ENCODE results near the gene RNASE4.
A peak's percentile ranks its signal among the peaks of the same experiment; 100 is the strongest.
"Not testable (repeated sequence)": the region's sequence is repeated elsewhere in the genome, so short reads cannot be mapped to it uniquely, and the experiment has no call there.

RNASE4 gene

GRCh38 chr14:20683891-20684661 is at the start of gene RNASE4:
RNASE4 (plus strand) TSS chr14:20684560; CDS start chr14:20699372, 14,812 bp downstream.
- peak; percentile 88 for DNase-seq (ENCODE audit: low read depth, low spot score)
- in situ Hi-C loops (cut with HindIII; ENCODE audit: low sequenced_read_pairs), result no loop called here
- TF ChIP-seq CTCF (IDR thresholded peaks at IDR 0.05; ENCODE audit: low read depth, low read length), result no peak
- H3K4me3 ChIP-seq (ENCODE audit: low read depth, low read length), result peak within 1 kb of the TSS; percentile 83

- in situ Hi-C loops (cut with HindIII; ENCODE audit: low sequenced_read_pairs), result no loop called here
- TF ChIP-seq CTCF (IDR thresholded peaks at IDR 0.05; ENCODE audit: low read depth, low read length), result no peak
- no peak for DNase-seq (ENCODE audit: low read depth, low spot score)
- no peak within 1 kb of the TSS for H3K4me3 ChIP-seq (ENCODE audit: low read depth, low read length)
These were observed 42.8 kb upstream of the RNASE4 start, which contains the start of gene OR6S1 for GRCh38 chr14:20641591-20641990. OR6S1 (minus strand) TSS chr14:20641691; CDS start chr14:20641691, 0 bp downstream.

GRCh38 chr14:20642182-20642581 is 42.2 kb upstream of the RNASE4 start:
- no peak overlapping the region for H3K4me3 ChIP-seq (ENCODE audit: low read depth, low read length)
- in situ Hi-C loops (cut with HindIII; ENCODE audit: low sequenced_read_pairs), result no loop called here
- no peak for TF ChIP-seq CTCF (IDR thresholded peaks at IDR 0.05; ENCODE audit: low read depth, low read length)
- no peak for DNase-seq (ENCODE audit: low read depth, low spot score)

- in situ Hi-C loops (cut with HindIII; ENCODE audit: low sequenced_read_pairs); H3K4me3 ChIP-seq (ENCODE audit: low read depth, low read length); DNase-seq (ENCODE audit: low read depth, low spot score): not testable (repeated sequence)
These were observed 41.6 kb upstream of the RNASE4 start for GRCh38 chr14:20642755-20643154.

GRCh38 chr14:20644520-20644919 is 39.8 kb upstream of the RNASE4 start:
- in situ Hi-C loops (cut with HindIII; ENCODE audit: low sequenced_read_pairs), result no loop called here
- no peak overlapping the region for H3K4me3 ChIP-seq (ENCODE audit: low read depth, low read length)
- no peak for TF ChIP-seq CTCF (IDR thresholded peaks at IDR 0.05; ENCODE audit: low read depth, low read length)
- no peak for DNase-seq (ENCODE audit: low read depth, low spot score)

- TF ChIP-seq CTCF (IDR thresholded peaks at IDR 0.05; ENCODE audit: low read depth, low read length), result no peak
- DNase-seq (ENCODE audit: low read depth, low spot score), result no peak
- H3K4me3 ChIP-seq (ENCODE audit: low read depth, low read length), result no peak overlapping the region
- in situ Hi-C loops (cut with HindIII; ENCODE audit: low sequenced_read_pairs), result no loop called here
These were observed 38.9 kb upstream of the RNASE4 start for GRCh38 chr14:20645481-20645880.

All from astrocyte of the spinal cord (primary cell).